K562 (cell line): ENCODE results near the gene SCP2. TPM values are rescaled to one million over a fixed set of nuclear protein-coding genes. Genes with fewer than 3 reads are reported as not detected.

ENCODE experiments used
- KDM4B ChIP-seq, 2 experiments: fragments of 450-650 bp in 1 of 2; sonication (generic) in 1 of 2; IDR thresholded peaks; 2 replicates each; pipeline ENCODE4 v1.6.1; 2016 to 2017; ENCODE audit warnings: borderline replicate concordance in 2 of 2, antibody characterized with exemption in 1 of 2, low read depth in 1 of 2, mild to moderate bottlenecking in 1 of 2
- MTF1 ChIP-seq: fragments of 250-450 bp; sonication (Bioruptor Pico); IDR thresholded peaks from 2 replicates; pipeline ENCODE4 v1.9.0; 2021; ENCODE audit warnings: moderate library complexity, mild to moderate bottlenecking, inconsistent platforms, borderline replicate concordance
- TGIF2 ChIP-seq: sonication (generic); formaldehyde crosslinking; IDR thresholded peaks from 2 replicates; pipeline ENCODE4 v1.8.1; 2022; ENCODE audit warnings: mild to moderate bottlenecking, missing genetic modification reagents, moderate library complexity
- ZBTB17 ChIP-seq: fragments of 450-650 bp; formaldehyde crosslinking; IDR thresholded peaks from 2 replicates; pipeline ENCODE4 v1.4.0; 2020; ENCODE audit warnings: mild to moderate bottlenecking
- ZNF12 ChIP-seq: sonication (generic); formaldehyde crosslinking; IDR thresholded peaks from 2 replicates; pipeline ENCODE4 v1.4.0; 2020; ENCODE audit warnings: mild to moderate bottlenecking, missing genetic modification reagents
- ZNF184 ChIP-seq: sonication (generic); formaldehyde crosslinking; IDR thresholded peaks from 2 replicates; pipeline ENCODE4 v1.5.0; 2020; ENCODE audit warnings: missing genetic modification reagents
- ZNF507 ChIP-seq: conservative IDR thresholded peaks from 2 replicates; pipeline ENCODE4 v1.6.1; 2017; ENCODE audit warnings: missing genetic modification characterization, missing compliant biosample characterization
- polyA plus RNA-seq, 8 experiments: library from polyadenylated mRNA; depleted of rRNA in 4 of 8; stranded (reverse) in 5 of 8; unstranded in 3 of 8; fragments of >200 nt; fragmentation: Nextera tagmentation in 2 of 8; fragmentation: Illumina TruSeq in 1 of 8; extraction: Ambion mirVana in 2 of 8; extraction: Trizol in 1 of 8; gene quantifications; 2 replicates each; pipeline versions ENCODE4 v1.2.1 to v1.2.3, GENCODE V29; 2011 to 2014; ENCODE audit warnings: inconsistent platforms in 1 of 8, missing spikeins in 1 of 8
- total RNA-seq, 7 experiments: library from RNA; depleted of rRNA in 6 of 7; stranded (reverse); fragments of >200 nt in 6 of 7; fragmentation: Illumina TruSeq in 2 of 7; extraction: Trizol in 2 of 7; gene quantifications; 2 replicates each; pipeline versions ENCODE4 v1.2.1 to v1.2.3, GENCODE V29; 2011 to 2021; ENCODE audit warnings: low replicate concordance in 1 of 7
- TF ChIP-seq, protein P1 (sequence below): fragments of 250-450 bp; sonication (Bioruptor Pico); IDR thresholded peaks from 2 replicates; pipeline ENCODE4 v1.4.0; 2020; ENCODE audit warnings: mild to moderate bottlenecking
- TF ChIP-seq, protein P2 (sequence below): sonication (generic); formaldehyde crosslinking; IDR thresholded peaks from 2 replicates; pipeline ENCODE4 v1.8.1; 2023; ENCODE audit warnings: missing genetic modification reagents, mild to moderate bottlenecking, borderline replicate concordance

The SCP2 gene
- total and polyA plus RNA-seq, 9 of the 15 experiments (the other 6 are each of a cell fraction or from before 2014, with no cell fraction given), result 63.8 to 258 (median 106) TPM

DNA sequence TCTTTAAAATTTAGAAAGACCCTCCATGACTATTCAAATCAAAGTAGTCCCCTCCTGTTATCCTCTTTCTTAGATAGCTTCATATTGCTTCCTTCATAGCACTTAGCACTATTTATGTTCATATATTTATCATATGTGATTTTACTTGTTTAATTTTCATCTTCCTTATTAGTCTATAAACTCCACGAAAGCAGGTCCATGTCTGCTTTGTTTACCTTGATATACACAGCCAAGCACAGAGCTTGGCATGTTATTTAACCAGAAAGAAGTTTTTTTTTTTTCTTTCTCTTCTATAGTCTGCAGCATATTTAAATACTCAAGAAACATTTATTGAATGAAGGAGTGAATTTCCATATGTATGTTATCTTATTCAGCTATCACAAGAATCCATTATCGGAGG lies 36.0 kb downstream of the SCP2 start (continued):
- no peak for TF ChIP-seq ZNF184
- TF ChIP-seq KDM4B (IDR thresholded peaks at IDR 0.05; ENCODE audit: borderline replicate concordance in 2 of 2, low read depth in 1 of 2), result no peak
- TF ChIP-seq, protein P1, sequence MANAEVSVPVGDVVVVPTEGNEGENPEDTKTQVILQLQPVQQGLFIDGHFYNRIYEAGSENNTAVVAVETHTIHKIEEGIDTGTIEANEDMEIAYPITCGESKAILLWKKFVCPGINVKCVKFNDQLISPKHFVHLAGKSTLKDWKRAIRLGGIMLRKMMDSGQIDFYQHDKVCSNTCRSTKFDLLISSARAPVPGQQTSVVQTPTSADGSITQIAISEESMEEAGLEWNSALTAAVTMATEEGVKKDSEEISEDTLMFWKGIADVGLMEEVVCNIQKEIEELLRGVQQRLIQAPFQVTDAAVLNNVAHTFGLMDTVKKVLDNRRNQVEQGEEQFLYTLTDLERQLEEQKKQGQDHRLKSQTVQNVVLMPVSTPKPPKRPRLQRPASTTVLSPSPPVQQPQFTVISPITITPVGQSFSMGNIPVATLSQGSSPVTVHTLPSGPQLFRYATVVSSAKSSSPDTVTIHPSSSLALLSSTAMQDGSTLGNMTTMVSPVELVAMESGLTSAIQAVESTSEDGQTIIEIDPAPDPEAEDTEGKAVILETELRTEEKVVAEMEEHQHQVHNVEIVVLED (CRISPR knock-in tag), result no peak
- no peak for TF ChIP-seq MTF1 (CRISPR knock-in tag)
- TF ChIP-seq ZBTB17, result no peak
- TF ChIP-seq TGIF2 (CRISPR knock-in tag), result no peak
- no peak for TF ChIP-seq ZNF507 (tag)
- TF ChIP-seq, protein P2, sequence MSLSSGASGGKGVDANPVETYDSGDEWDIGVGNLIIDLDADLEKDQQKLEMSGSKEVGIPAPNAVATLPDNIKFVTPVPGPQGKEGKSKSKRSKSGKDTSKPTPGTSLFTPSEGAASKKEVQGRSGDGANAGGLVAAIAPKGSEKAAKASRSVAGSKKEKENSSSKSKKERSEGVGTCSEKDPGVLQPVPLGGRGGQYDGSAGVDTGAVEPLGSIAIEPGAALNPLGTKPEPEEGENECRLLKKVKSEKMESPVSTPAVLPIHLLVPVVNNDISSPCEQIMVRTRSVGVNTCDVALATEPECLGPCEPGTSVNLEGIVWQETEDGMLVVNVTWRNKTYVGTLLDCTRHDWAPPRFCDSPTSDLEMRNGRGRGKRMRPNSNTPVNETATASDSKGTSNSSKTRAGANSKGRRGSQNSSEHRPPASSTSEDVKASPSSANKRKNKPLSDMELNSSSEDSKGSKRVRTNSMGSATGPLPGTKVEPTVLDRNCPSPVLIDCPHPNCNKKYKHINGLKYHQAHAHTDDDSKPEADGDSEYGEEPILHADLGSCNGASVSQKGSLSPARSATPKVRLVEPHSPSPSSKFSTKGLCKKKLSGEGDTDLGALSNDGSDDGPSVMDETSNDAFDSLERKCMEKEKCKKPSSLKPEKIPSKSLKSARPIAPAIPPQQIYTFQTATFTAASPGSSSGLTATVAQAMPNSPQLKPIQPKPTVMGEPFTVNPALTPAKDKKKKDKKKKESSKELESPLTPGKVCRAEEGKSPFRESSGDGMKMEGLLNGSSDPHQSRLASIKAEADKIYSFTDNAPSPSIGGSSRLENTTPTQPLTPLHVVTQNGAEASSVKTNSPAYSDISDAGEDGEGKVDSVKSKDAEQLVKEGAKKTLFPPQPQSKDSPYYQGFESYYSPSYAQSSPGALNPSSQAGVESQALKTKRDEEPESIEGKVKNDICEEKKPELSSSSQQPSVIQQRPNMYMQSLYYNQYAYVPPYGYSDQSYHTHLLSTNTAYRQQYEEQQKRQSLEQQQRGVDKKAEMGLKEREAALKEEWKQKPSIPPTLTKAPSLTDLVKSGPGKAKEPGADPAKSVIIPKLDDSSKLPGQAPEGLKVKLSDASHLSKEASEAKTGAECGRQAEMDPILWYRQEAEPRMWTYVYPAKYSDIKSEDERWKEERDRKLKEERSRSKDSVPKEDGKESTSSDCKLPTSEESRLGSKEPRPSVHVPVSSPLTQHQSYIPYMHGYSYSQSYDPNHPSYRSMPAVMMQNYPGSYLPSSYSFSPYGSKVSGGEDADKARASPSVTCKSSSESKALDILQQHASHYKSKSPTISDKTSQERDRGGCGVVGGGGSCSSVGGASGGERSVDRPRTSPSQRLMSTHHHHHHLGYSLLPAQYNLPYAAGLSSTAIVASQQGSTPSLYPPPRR, result no peak
- TF ChIP-seq ZNF12, result no peak
